HS-27A (cell line): ENCODE data around the gene SMIM38.

Experiments
- DNase-seq: peaks from one replicate; pipeline ENCODE4 v3.0.0-alpha.2; 2012; ENCODE audit warnings: low read depth, missing footprints

SMIM38 gene

DNA sequence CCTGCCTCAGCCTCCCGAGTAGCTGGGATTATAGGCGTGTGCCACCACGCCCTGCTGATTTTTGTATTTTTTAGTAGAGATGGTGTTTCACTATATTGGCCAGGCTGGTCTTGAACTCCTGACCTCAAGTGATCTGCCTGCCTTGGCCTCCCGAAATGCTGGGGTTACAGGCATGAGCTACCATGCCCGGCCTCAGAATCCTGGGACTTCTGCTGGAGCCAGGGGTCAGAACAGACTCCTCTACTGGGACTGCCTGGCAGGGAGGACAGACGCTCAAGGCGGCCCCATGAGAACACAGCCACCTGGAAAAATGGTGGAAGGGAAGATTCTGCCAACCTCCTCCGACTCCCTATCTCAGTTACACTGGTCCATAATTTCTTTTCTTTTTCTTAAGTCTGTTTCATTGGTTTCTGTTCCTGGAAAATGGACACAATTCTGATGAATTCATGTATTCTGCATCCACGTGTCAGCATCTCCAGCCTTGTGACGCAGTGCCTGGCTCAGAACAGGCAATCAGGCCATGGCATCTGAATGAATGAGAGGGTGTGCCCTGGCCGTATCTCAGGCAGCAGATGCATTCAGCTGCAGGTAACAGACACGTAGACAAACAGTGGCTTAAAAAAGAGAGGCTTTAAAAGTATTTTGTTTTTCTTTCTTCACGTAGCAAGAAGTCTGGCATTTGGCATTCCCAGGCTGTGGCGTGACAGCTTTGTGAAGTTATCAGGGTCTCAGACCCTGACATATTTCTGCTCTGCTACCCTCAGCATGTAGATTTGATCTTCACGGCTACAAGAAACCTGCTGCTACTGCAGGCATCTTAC lies 4.8 kb downstream of the SMIM38 start:
- DNase-seq = no peak

DNA sequence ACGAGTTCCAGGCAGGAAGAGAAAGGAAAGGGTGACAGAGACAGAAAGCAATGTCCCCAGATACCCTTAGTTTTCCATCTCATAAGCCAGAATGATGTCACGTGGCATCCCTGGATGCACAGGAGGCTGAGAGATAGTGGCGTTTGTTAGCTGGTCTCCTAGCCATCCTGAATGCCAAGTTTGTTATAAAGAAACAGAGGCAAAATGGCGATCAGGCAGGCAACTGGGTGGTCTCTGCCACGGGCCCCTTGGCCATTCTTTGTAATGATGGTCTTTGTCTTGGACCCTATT lies 5.3 kb downstream of the SMIM38 start:
- no peak for DNase-seq

DNA sequence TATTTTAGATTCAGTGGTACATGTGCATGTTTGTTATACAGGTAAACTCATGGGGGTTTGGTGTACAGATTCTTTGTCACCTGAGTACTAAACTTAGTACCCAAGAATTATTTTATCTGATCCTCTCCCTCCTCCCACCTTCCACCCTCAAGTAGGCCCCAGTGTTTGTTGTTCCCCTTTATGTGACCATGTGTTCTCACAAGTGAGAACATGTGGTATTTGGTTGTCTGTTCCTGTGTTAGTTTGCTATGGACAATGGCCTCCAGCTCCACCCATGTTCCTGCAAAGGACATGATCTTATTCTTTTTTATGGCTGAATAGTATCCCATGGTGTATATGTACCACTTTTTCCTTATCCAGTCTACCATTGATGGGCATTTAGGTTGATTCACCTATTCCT lies 6.8 kb downstream of the SMIM38 start:
- DNase-seq = no peak

DNA sequence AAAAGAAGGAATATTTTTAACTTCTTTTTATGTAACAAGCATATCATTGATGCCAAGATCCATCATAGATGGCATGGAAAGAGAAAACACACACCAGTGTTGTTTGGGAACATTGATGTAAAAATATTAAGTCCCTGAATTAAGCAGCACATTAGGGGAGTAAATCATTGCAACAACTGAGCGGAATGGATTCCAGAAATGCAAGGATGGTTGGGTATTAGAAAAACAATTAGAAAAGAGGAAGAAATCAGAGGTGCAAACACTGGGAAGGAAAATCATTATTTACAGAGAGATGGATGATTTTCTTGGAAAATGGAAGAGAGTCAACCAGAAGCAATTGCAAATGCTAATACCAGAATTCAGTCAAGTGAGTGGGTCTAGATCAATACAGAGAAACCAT lies 8.1 kb downstream of the SMIM38 start:
- DNase-seq = no peak

DNA sequence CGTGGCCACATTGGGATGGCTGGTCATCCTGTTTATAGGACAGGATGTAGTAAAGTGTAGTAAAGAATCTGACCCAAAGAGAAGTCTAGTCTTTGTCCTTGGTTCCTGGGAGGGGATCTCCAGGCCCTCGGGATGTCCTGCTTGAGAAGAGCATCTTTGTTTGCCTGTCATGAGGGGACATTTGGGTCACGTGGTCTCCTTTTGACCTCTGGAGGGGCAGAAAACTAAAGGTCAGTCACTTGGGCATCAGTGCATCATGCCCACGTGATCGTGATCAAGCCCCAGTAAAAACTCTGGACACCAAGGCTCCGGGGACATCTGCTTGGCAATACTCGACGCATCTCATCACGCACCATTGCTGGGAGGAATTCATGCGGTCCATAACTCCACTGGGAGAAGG lies 9.1 kb downstream of the SMIM38 start:
- no peak for DNase-seq

DNA sequence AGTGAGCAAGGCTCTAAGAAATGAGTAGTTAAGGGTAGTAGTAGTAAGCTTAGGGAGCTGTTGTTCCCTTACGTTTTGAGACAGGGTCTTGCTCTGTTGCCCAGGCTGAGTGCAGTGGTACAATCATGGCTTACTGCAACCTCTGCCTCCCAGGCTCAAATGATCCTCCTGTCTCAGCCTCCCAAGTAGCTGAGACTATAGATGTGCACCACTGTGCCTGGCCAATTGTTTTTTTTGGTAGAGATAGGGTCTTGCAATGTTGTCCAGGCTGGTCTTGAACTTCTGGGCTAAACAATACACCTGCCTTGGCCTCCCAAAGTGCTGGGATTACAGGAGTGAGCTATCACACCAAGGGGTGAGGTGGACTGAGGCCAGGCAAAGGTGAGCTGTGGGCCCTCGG lies 10.0 kb downstream of the SMIM38 start:
- no peak for DNase-seq

DNA sequence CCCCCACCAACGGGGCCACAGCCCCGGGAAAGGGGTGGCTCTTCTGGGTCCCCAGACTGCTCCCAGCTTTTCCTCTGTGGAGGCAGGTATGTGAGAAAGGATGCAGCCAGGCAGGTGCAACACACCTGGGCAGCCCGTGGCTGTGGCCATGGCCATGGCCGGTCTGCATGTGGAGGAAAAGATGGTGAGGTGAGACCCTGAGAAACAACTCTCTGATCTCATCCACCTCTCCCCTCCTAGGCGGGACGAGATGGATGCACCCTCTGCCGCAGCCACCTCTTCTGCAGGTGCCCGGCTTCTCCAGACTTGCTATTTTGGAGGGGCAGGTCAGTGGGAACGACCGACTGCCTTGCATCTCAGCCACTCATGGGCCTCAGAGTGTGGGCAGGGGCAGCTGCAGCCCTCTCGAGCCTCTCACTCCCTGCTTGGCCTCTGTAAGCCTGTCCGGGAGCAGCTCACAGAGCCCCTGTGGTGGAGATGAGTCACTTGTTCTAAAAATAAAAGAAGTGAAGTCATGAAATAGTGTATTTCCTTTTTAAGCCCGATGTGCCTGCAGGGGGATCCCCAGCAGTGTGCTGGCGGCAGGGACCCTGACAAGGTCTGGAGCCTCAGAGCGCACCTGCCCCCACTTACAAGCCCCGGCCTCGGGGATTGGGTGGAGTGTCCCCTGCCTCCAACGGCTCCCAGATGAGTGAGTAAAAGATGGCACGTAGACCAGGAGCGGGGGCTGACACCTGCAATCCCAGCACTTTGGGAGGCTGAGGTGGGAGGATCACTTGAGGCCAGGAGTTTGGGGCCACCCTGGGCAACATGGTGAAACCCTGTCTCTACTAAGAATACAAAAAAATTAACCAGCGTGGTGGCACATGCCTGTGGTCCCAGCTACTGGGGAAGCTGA lies 10.7 kb downstream of the SMIM38 start:
- DNase-seq = peak; percentile 65

DNA sequence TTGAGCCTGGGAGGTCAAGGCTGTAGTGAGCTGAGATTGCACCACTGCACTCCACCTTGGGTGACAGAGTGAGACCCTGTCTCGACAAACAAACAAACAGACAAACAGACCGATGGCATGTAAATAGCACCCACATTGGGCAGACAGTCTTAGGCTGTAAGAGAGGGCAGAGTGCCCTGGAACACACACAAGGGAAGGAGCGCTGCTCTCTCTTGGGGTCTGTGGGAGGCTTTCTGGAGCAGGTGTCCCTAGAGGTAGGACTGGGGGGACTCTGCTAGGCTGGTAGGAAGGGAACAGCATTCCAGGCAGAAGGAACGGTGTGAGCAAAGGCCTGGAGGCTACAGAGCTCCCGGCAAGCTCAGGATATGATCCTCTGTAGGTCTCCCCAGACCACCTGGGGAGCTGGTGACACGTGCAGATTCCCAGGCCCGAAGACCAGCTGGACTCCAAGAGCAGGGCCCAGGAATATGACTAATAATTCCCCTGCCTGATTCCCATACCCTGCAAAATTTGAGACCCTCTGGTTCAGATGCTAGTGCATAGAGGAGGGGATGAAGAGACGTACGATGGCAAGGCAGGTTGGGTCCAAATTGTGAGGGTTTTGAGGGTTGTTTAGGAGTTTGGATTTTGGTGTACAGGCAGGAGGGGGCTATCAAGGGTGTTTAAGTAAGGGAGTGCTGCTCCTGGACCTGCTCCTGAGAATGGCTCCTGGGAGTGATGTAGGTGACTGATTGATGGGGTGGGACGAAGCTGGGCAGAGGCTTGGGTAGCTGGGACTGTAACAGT lies 11.6 kb downstream of the SMIM38 start:
- DNase-seq = no peak

DNA sequence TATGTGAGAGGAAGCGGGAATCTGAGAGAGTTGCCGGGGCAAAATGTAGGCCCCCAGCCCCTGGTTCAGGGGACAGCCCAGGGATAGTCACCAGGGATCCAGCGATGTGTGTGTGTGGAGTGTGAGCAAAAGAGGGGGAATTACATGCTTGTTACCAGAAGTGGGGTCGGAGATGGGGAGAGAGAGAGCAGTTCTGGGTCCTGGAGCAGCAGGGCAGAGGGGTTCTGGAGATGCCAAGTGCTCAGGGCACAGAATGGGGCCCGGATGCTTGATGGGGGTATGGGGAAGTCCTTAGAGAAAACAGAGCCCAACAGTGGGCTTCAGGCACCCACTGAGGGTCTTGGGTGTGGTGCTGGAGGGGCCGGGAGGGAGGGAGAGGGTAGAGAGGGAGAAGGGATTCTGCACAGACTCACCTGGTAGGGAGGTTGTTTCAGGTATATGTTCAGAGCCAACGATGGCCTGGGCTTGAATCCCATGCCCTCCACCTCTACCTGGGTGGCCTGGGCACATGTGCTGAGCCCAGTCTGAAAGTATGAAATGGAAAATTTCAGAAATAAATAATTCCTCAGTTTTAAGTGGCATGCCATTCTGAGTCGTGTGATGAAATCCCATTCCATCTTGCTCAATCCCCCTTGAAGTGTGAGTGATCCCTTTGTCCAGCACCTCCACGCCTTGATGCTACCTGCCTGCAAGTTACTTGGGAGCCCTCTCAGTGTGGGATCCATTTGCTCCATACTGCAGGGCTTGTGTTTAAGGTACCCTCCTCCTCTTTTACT lies 12.4 kb downstream of the SMIM38 start:
- DNase-seq = no peak

DNA sequence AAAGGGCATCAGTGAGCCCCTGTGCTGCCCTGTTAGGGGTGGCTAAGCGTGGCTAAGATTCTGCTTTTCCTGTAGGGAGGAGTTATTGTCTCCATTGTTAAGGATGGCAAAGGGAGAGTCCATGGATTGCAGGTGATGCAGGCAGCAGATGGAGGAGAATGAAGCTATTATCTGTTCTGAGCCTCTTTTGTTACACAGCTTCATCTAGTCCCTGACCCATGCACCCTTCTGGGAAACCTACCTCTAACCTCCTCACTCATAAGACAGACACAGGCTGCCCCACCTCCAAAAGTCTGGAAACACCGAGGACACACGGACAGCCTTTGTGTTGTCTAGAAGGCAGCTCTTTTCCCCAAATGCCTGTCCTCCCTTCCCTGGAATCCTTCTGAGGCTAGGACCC lies 13.7 kb downstream of the SMIM38 start:
- no peak for DNase-seq

DNA sequence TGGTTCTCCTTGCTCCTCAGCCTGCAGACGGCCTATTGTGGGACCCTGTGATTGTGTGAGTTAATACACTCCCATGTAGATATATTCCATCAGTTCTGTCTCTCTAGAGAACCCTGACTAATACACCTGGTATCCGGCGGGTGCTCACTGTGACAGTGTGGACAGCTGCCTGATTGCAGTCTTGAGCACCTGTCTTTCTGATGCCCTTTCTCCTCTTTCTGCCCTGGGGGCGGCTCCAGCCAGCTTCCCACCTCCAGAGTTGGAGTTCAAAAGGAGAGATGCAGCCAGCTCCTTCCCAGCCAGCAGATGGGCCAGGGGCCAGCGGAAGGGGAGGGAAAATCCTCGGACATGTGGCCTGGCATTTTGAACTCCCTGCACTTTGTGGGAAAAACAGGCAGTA lies 15.0 kb downstream of the SMIM38 start:
- DNase-seq = no peak

DNA sequence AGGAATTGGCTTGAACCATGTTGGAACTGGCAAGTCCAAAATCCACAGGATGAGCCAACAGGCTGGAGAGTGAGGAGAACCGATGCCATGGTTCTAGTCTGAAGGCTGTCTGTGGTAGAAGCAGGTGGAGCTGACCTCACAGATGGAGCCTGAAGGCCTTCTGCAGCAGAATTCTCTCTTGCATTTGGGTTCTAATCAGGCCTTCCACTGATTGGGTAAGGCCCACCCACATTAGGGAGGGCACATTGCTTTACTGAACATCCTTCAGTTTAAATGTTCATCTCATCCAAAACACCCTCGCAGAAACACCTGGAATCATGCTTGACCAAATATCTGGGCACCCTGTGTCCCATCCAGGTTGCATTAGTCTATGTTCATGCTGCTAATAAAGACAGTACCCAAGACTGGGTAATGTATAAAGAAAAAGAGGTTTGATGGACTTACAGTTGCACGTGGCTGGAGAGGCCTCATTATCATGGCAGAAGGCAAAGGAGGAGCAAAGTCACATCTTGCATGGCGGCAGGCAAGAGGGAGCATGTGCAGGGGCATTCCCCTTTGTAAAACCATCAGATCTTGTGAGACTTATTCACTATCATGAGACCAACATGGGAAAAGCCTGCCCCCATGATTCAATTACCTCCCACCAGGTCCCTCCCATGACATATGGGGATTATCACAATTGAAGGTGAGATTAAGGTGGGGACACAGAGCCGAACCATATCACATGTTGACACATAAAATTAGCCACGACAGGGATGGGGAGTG lies 15.9 kb downstream of the SMIM38 start:
- DNase-seq = no peak

DNA sequence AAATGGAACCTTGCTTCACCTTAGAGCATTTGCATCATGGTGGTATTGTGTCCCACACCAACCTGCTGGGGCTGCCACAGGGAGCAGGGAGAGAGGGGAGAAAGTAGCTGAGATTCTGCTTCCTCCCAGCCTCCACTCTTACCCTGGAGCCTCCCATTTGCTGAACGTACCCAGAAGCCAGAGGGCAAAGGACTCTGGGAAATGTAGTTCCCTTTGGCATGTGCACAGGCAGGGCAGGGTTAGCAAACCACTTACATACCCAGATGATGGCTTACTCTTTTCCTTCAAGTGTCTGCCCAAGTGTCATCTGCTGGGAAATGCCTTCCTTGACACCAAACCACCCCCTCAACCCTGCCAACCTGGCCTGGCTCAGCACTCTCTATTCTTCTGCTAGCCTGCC lies 16.9 kb downstream of the SMIM38 start:
- DNase-seq = no peak

DNA sequence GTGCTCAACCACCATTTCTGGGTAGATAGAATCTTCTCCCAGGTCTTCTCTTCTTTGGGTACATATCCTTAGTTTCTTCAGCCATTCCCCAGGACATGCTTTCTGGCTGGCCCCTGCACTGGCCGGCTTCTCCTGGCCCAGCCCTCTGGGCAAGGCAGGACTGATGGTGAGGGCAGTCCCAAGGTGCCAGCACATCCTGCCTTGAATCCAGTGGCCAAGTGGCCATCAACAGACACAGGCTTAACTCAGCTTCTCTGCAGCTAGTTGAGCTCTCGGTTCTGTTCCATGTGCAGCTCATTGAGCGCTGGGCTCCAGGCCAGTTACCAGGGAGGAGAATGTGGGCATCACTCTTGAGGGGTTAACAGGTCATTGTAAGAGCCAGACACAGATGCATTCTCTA lies 17.6 kb downstream of the SMIM38 start:
- DNase-seq = no peak

DNA sequence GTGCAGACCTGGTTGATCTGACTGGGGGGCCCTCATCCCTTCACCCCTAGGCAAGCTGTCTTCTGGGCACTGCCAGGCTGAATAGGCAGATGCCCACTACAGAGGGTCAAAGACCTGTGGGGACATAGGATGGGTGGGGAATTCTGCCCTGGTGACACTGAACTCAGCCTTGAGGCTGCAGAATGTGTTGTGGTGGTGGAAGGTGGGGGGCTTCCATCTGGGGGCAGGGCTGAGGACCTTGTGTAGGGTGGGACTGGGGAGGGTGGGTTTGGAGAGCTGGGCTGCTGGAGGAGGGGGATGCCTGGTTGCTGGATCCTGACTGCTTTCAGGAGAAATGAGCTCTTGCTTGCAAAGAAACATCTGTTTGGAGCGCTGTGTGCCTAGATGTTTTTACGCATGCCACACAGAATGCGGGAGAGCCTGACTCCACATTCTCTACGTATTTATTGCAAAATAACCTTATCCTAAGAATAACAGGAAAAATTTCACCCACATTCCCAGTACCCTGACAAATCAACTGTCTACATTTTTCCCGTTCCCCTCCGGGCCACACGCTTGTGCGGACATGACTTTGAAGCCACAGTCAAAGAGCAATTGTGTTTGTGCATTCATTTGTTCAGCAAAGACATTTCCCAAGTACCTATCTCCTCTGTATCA lies 18.3 kb downstream of the SMIM38 start:
- DNase-seq = no peak

DNA sequence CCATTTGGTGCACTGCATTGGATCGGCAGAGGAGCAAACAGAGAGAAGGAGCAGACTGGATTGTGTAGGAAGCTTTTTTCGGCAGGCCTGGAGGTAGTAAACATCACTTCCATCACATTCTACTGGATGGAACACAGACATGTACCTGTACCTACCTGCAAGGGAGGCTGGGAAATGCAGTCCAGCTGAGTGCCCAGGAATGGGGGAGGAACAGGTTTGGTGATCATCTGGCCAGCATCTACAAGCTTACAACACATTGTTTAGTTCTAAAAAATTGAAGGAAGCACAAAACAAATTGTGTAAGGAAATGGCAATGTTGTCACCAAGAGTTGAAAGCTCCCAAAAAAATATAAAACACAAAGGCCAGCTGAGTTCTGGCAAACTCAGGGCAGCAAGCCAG lies 19.1 kb downstream of the SMIM38 start:
- no peak for DNase-seq

DNA sequence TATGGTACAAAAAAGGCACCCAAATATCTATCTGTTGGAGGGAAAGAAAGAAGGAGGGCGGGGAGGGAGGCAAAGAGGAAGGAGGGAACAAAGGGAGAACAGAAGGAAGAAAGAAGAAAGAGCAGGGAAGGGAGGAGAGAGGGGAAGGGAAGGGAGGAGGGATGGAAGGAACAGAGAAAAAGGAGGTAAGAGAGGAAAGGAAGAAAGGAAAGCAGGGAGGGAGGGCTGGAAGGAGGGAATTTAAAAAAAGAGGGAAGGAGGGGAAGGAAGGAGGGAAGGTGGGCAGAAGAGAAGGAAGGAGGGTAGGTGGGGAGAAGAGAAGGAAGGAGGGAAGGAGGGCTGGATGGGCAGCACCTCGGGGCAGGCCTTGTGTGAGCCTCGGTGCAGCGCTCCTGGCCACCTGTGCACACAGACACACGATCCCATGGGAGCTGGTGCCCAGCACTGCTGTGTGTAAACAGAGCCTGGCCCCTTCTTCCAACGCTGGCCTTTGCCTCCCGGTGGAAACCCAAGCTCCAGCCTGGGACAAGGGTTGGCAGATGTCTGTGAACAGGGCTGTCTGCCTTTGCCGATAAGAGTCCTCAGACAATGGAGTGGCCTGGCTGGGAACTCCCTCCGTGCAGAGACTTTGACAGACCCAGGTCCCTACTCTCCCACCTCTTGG lies 23.2 kb downstream of the SMIM38 start:
- DNase-seq = no peak

DNA sequence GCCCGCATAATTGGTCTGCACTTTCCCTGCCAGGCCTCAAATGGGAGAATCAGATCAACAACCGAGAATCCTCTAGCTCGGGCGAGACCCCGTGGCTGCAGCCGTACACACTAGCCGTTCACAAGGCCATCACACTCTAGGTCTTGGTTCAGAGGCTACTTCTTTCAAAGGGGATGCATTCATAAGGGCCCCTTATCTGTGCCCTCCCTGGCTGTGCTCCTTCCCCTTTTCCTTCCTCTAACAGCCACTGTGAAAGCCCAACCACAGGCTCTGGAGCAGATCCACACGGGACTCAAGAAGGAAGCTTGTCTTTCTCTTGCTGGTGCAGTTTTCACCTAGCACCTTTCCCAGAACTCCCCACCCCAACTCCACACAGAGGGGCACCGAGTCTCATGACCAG lies 24.5 kb downstream of the SMIM38 start:
- no peak for DNase-seq

DNA sequence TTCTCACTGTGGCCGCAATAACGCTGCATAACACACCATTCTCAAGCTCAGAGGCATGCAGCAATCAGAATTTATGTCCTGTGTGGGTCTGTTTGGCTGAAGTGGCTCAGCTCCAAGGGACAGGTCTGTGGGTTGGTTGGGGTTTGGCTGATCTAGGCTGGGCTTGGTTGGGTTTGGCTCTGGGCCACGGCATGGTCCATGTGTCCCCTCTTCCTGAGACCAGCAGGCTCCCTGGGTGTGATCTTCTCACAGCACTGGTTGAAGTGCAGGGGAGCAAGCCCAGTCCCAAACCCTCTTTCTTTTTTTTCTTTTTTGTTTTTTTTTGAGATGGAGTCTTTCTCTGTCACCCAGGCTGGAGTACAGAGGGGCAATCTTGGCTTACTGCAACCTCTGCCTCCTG lies 25.0 kb downstream of the SMIM38 start:
- no peak for DNase-seq

DNA sequence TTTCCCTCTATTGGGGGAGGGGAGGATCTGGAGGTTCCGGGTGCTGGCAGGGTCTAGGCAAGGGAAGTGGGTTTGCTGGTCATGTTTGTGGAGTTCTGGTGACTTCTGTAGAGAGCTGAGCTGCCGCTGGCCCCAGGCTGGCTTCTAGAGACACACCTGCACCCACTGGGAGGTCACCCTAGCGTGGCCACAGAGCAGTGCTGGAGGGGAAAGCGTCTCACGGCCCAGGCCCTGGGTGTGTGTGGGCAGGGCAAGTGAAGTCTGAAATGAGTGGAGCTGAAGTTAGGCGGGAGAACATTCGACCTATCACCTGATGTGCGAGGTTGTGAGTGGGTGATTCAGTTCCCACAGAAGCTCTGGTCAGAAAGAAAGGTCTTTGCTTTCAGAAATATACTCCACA lies 27.9 kb downstream of the SMIM38 start:
- DNase-seq = no peak
